ENCODE data around the gene AJAP1.

AJAP1 gene

GRCh38 chr1:4771721-4772120 is 117.3 kb downstream of the AJAP1 start:
- DNase-seq, result no peak
- no peak for ATAC-seq

GRCh38 chr1:4772294-4773010 is 118.0 kb downstream of the AJAP1 start:
- ATAC-seq (no peak), DNase-seq (no peak)

GRCh38 chr1:4773226-4773625 is 118.8 kb downstream of the AJAP1 start:
- DNase-seq, result no peak
- ATAC-seq, result no peak

GRCh38 chr1:4775506-4775905 is 121.1 kb downstream of the AJAP1 start:
- no peak for ATAC-seq
- no peak for DNase-seq

GRCh38 chr1:4778056-4778455 is 123.6 kb downstream of the AJAP1 start:
- ATAC-seq (no peak), DNase-seq (no peak)

- ATAC-seq, result no peak
- DNase-seq, result no peak
Observed at GRCh38 chr1:4781646-4782045, 127.2 kb downstream of the AJAP1 start.

GRCh38 chr1:4784761-4785160 is 130.4 kb downstream of the AJAP1 start:
- ATAC-seq (no peak), DNase-seq (no peak)

- ATAC-seq, result no peak
- DNase-seq, result no peak
Observed at GRCh38 chr1:4786055-4786454, 131.6 kb downstream of the AJAP1 start.

- no peak for DNase-seq
- no peak for ATAC-seq
Observed at GRCh38 chr1:4787551-4787950, 133.1 kb downstream of the AJAP1 start.

GRCh38 chr1:4792565-4792964 is 138.2 kb downstream of the AJAP1 start:
- ATAC-seq (no peak), DNase-seq (no peak)

GRCh38 chr1:4794020-4794780 is 139.8 kb downstream of the AJAP1 start:
- ATAC-seq, result no peak
- DNase-seq, result no peak

GRCh38 chr1:4796161-4797015 is 142.0 kb downstream of the AJAP1 start:
- ATAC-seq, result no peak
- no peak for DNase-seq

- ATAC-seq (no peak), DNase-seq (no peak)
Observed at GRCh38 chr1:4797016-4797410, 142.6 kb downstream of the AJAP1 start.

GRCh38 chr1:4797429-4797828 is 143.0 kb downstream of the AJAP1 start:
- DNase-seq, result no peak
- no peak for ATAC-seq

GRCh38 chr1:4801192-4801924 is 146.9 kb downstream of the AJAP1 start:
- ATAC-seq, result no peak
- DNase-seq, result no peak

GRCh38 chr1:4802024-4802423 is 147.6 kb downstream of the AJAP1 start:
- ATAC-seq (no peak), DNase-seq (no peak)

GRCh38 chr1:4803335-4803734 is 148.9 kb downstream of the AJAP1 start:
- DNase-seq, result no peak
- ATAC-seq, result no peak

GRCh38 chr1:4805987-4806386 is 151.6 kb downstream of the AJAP1 start:
- ATAC-seq (no peak), DNase-seq (no peak)

GRCh38 chr1:4820543-4820942 is 166.1 kb downstream of the AJAP1 start:
- no peak for DNase-seq
- ATAC-seq, result no peak

GRCh38 chr1:4825800-4826450 is 171.5 kb downstream of the AJAP1 start:
- DNase-seq (no peak), ATAC-seq (no peak)

GRCh38 chr1:4830707-4831106 is 176.3 kb downstream of the AJAP1 start:
- no peak for ATAC-seq
- no peak for DNase-seq

- DNase-seq (no peak), ATAC-seq (no peak)
Observed at GRCh38 chr1:4836574-4836973, 182.2 kb downstream of the AJAP1 start.

All from stimulated activated naive CD8-positive, alpha-beta T cell treated with anti-CD3 and anti-CD28 coated beads, Interleukin-15, Interleukin-2, amounts not matched to agents 100 U/mL and 50 U/mL, for 24 hours (primary cell).